ENCODE measurements around the gene CYP26B1.

- TF ChIP-seq CTCF (IDR thresholded peaks at IDR 0.05) (no peak), POLR2A (IDR thresholded peaks at IDR 0.05) (no peak), EP300 (IDR thresholded peaks at IDR 0.05; ENCODE audit: low read depth) (no peak), POLR2AphosphoS5 (IDR thresholded peaks at IDR 0.05) (no peak)
Measured at GRCh38 chr2:72191441-72191840, 43.8 kb upstream of the CYP26B1 start.
